ENCODE data around the gene WDR11.
A peak's percentile ranks its signal among the peaks of the same experiment; 100 is the strongest.

WDR11 gene, protein sequence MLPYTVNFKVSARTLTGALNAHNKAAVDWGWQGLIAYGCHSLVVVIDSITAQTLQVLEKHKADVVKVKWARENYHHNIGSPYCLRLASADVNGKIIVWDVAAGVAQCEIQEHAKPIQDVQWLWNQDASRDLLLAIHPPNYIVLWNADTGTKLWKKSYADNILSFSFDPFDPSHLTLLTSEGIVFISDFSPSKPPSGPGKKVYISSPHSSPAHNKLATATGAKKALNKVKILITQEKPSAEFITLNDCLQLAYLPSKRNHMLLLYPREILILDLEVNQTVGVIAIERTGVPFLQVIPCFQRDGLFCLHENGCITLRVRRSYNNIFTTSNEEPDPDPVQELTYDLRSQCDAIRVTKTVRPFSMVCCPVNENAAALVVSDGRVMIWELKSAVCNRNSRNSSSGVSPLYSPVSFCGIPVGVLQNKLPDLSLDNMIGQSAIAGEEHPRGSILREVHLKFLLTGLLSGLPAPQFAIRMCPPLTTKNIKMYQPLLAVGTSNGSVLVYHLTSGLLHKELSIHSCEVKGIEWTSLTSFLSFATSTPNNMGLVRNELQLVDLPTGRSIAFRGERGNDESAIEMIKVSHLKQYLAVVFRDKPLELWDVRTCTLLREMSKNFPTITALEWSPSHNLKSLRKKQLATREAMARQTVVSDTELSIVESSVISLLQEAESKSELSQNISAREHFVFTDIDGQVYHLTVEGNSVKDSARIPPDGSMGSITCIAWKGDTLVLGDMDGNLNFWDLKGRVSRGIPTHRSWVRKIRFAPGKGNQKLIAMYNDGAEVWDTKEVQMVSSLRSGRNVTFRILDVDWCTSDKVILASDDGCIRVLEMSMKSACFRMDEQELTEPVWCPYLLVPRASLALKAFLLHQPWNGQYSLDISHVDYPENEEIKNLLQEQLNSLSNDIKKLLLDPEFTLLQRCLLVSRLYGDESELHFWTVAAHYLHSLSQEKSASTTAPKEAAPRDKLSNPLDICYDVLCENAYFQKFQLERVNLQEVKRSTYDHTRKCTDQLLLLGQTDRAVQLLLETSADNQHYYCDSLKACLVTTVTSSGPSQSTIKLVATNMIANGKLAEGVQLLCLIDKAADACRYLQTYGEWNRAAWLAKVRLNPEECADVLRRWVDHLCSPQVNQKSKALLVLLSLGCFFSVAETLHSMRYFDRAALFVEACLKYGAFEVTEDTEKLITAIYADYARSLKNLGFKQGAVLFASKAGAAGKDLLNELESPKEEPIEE

DNA sequence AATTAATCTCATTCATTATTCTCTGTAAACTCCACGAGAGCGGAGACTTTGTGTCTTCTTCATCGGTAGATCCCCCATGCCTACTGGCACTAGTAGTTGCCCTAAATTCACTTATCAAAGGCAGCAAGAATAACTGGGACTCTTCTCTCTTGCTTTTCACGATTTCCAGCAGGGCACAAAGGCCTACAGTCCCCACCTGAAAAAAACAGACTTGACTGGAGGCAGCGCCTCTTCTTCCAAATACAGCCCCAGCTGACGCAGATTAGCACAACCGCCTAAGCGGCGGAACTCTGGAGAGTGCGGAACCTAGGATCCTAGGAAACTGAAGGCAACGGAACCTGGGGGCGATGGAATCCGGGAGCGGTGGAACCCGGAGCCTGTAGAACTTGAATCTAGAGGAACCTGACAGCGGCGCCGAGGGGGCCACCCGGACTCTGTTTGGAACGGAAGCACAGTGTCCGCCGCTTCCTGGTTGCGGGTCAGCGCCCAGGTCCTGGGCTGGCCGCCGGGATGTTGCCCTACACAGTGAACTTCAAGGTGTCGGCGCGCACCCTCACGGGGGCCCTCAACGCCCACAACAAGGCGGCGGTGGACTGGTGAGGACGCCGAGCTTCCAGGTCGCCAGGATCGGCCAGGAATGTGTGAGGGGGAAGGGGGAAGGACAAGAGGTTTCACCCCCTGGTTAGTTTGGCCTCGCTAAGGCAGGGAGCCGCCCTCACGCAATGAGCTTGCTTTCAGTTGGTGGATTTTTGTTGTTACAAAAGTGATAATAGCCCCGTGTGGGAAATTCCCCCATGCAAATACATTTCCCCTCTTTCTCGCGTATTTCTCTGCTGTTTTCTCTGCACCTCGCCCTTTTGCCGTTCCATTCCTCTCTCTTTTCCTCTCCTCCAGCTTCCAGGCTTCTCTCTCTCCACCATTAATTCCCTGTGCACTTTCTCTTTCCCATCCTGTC, at the start of gene WDR11:
Gene WDR11 (plus strand): TSS at position 452 of the 955 bp plus-strand sequence. CDS start 59 bp downstream, at position 511.
- DNase-seq, result peak; percentile 74 to 80

DNA sequence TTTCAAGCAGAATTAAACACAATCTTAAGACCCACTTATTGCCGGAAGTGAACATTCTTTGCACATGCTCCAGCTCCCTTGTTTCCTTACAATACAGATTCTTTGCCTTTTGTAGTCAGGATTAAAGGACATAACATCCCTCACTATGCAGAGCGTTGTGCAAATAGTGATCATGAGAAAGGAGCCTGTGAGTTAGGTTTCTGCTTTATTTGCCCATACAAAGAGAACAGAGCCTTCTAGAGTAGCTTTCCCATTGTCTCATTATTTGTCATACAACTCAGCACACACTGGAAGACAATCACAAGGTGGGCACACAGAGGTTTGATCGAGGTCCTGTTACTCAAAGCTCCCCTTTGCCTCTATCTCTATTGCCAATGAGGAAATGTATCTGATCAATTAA, 48.2 kb upstream of the WDR11 start:
- no peak for DNase-seq

DNA sequence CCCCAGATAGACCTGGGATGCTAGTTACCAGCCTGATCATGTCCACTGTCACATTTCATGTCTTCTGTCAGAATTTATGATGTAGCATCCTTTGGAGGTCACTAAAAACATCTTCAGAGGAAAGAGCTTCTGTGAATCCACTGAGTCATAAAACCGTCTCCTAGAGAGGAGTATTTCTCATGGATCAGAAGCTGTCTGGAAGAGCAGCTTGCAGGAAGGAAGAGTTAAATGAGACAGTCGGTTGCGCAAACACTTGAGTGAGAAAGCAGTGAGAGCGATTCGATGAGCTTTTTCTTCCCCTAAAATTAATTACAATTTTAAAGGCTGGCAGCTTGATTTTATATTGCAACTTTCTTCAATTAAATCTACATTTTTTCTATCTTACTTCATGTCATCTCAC, 47.2 kb upstream of the WDR11 start:
- peak in 1 of 2 donors; percentile 43 for DNase-seq

DNA sequence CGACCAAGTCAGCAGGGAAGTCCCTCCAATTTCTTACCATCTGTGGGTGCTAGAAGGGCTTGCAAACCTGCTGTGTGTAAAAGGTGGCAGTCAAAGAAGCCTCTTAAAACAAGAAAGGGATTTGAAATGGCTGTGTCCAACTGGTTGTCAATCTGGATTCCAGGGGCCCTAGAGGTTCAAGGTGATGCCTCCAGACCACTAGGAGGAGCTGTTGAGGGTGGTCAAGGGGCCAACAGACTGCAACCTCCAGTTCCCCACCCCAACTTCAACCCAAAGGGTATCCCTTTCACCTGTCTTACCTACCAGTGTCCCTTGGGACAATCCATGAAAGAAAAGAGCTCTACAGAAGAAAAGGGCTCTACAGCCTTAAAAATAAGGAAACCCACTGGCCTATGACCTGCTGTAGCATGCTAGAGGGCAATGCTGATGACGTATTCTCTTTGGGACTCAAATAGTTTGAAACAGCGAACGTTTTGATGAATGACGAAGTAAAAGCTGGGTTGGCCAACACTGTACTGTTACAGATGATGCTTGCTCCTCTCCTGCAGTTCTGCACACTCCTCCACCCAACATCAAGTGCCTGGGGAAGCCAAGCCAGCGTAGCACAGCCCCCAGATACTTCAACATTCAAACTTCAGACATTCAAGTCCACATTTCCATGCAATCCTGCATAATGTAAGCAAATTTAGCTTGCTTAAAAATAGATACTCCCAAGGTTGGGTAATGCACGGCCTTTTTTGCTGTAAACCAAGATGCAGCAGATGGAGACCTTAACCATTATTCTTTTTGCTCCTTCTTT, 45.9 kb upstream of the WDR11 start:
- DNase-seq, result no peak

DNA sequence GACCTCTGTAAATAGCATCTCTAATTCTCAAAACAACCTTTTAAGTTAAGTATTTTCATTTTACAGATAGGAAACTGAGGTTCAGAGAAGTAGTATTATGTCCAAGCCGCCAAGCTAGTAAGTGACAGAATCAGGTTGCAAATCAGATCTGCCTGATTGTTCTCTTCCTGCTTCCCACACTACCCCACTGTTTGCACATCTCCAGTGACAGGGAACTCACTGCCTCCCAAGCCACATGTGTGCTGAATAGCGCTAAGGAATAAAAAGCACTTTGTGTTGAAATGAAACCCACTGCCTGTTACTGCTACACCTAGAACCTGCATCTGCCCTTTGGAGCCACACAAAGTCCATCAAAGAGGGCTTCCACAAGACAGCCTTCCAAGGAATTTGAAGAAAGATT, 45.1 kb upstream of the WDR11 start:
- no peak for DNase-seq

DNA sequence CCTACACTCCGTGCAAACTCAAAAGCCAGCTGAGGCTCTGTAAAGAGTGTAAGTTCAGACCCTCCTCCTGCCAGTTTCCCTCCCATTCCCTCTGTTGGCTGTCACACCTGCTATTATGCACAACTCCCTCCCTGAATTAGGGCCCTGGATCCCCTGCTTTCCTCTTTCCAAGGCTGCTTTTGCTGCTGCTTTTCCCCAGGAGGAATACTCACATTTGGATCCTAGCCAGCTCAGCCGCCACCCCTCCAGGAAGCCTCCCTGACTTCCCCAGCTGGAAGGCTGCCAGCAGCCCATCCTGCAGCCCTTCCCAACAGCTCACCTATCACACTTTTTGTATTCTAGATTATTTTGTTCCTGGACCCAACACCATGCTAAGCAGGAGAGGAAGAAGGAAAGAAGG, 40.9 kb upstream of the WDR11 start:
- no peak for DNase-seq

DNA sequence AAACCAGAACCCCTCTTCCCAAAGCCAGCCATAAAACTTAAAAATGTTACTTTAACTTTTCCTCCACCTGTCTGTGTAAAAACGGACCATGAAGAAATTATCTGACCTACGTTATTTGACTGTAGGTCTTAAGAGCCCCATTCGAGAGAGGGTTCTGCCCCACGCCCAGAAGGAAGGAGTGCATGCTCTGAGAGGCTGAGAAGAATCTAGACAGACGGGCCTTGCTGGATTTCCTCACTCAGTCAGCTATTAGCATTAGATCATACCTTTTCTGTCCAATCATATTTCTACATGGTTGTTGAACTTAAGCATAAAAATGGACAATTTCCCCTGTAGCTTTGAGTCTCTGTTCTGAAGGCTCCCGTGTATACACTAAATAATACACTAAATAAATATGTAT, 38.1 kb upstream of the WDR11 start:
- DNase-seq, result no peak

DNA sequence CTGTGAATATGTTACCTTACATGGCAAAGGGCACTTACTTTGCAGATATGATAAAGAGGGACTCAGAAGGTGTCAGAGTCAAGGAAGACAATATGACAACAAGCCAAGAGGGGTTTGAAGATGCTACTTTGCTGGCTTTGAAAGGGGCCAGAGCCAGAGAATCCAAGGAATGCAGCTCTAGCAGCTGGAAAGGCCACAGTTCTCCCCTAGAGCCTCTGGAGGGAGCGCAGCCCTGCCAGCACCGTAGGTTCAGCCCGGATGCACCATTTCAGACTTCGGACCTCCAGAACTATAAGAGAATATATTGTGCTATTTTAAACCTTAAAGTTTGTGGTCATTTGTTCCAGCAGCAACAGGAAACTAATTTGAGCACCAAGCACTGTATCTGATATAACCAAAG, 32.9 kb upstream of the WDR11 start:
- DNase-seq, result no peak

DNA sequence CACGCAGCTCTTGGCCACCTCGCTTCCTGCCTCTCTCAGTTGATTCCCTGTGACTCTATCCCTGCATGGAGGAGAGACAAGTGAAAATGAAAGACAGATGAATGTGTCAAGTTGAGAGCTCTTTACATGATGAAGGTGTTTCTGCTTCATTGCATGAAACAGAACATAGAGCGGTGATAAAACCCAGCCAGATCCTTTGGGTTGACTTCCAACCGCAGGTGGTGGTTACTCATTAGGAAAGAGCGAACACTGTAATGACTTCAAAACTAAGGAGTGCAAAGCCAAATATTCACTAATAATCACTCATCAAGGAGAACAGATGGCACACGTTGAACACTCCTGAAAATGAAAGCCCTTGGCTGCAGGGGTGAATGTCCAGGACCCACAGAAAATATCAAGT, 31.8 kb upstream of the WDR11 start:
- DNase-seq, result no peak

DNA sequence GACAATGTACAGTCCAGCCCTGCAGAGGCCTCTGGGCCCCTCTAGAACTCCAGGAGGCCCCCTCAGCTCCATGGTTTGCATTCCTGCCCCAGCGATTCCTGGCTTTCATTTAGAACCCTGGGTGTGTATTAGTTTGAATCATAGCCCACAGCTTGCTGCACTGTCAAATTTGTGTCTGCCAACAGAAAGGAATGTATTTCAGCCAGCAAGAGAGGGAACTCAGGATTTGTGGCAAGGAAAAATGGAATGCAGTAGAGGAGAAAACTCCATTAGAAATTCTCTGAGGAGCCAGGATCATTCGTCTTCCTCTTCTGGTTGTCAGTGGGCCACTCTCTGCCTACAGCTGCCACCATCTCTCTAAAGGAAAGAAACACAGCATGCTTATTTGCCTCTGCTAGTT, 27.9 kb upstream of the WDR11 start:
- DNase-seq, result no peak

DNA sequence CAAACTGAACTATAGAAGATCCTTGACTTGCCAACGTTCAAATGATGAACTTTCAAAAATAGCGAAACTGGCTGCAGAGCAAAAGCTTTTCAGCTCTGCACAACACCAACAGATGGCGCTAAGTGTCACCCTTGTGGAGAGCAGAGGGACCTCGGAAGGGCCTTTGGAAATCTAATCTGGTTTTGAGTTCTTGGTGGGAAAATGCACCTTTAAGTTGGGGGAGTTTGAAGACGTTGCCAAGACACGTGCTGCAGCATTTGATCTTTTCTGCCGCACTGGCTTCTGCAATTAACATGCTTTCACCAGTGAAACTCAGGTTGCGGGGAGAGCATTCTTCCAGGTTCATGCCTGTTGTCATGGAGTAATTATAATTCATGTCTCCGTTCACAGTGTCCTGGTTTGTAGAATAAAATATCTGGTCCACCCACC, 26.3 kb upstream of the WDR11 start:
- no peak for DNase-seq

DNA sequence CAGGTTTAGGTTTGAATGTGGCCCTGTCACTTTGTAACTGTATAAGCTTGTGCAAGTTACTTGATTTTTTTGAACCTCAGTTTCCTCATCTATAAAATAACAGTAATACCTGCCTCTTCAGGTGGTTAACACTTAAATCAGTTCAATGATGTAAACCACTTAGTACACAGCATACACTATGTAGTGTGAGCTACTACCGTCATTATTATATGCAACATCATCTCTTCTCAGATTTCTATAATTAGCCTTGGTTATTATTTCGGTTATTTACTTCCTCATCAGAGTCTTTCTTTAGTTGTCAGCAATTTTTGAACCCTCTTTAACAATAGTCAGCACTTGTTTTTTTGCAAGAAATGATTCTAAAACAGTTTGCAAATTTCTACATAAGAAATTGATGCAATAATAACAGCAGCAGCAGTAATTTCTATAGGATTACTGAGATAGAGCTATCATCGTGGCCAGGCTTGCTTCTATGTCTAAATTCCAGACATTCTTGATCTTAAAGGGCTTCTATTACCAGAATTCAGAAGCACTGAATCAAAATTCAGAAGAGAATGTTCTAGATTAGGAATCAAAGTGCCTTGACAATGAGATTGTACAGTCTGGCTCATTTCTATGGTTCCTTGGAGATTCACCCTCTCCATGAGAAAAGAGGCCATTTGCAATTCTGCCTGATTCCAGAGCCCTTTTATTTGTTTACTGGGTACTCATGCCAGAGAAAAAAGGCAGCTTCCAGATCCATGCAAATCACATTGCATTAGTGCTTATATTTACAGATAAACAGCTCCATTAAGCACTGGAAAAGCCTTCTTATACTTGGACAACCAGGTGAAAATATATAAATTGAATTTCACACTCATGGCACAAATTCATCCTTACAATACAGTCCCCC, 25.0 kb upstream of the WDR11 start:
- no peak for DNase-seq

DNA sequence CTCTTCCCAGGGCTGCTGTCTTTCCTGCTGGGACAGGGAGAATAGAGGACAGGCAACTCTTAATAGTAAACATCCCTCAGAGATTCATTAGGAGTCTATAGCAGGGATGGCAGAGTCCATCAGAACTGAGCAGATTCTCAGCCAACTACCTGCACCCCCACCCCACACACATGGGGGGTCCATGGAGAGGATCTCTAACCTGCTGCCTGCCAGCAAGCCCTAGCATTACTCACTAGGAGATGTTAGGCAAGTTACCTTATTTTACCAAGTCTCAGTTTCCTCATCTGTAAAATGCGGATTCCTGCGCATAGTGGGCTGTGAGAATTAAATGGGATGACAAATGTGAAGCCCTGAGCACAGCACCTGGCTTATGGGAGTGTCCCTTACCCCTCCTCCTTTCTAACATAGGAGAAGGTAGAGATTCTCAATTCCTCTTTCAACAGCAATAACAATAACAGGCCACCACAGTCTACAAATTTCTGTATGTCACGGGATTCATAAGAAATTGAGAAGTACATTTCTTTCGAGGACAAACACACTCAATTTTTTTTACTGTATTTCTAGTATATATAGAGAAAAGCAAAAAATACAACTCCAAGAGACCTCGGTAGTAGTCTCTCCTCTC, 23.8 kb upstream of the WDR11 start:
- no peak for DNase-seq

DNA sequence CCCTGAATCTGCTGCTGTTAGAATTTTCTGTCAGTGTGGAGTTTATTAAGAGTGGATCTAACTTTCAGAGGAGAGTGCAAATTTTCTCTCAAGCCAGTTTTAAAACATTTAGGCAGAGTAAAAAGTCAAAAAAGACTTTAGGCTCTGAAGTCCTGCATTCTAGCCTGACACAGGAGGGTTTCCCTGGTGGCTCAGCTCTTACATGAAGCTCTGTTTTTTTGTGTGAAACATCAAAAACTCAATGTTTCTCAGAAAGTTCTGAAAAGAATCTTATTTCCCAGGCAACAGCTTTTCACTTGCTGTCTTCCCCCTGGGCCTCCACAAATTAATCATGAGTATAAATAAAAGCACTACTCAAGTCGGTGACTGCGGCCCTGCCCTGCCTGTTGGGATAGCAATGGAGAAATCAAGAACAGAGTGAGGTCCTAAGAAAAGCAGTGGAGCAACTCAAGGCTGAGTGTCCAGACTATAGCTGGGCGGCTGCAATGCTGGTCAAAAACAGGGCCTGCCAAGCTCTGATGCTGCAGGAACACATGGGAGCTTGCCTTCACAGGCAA, 22.3 kb upstream of the WDR11 start:
- no peak for DNase-seq

DNA sequence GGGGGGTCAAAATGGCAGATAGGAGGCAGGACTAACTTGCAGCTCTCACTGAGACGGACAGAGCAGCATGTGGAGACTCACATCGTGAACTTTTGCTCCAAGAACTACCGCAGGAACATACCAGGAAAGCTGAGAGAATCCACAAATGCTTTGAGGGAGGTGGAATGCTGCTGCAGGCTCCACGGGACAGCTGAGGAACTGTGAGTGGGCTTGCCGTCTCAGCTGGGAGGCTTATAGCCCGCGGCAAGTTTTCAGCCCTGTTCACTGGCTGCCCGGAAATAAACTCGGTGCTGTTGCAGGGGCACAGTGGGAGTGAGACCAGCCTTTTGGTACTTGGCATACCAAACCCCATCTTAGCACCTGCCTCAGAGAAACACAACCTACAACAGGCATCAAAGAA, 19.1 kb upstream of the WDR11 start:
- no peak for DNase-seq

DNA sequence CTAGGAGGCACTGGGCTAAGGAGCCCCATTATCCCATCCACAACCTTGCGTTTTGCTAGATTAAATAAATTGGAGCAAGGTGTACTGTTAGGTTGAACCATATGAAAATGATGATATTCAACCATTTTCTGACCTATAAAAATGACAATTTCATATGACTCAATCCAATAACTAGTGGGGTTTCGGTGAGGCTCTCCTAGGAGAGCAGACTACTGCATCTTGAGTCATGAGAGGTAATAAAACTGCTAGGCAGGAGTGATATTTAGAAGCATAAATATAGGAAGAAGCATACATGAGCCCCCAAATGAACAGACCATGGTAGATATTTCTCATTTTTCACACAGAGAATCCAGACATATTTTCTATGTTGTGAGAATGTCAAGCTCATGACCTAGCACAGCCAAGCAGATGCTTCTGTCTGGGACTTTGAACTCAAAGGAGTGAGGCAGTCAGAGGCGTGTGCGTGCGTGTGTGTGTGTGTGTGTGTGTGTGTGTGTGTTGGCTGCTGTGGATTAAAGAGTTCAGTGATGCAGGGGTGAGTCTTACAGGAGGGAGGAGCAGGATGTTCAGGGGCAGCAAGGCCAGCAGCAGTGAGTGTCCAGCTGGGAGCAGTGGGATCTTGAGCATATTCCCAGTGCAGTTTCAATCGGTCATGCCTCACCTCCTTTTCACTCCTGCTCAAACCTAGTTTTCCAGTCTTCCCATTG, 17.8 kb upstream of the WDR11 start:
- DNase-seq, result no peak

DNA sequence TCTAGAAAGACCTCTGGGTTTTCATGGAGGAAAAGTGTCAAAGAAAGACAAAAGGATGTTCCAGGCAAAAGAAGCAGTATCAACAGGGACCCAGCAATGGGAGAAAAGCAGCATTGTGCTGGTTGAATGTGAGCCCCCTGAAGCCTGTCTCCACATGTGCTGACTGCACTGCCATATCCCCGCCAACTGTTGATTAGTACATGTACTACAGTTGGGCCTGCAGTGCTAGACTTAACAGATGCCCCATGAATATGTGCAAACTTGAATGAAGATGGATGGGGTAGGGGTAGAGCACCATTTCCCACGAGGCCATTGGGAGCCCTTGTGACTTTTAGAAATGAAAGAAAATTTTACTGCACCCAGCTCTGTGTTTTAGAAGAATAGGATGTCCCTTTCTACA, 15.6 kb upstream of the WDR11 start:
- DNase-seq, result no peak

DNA sequence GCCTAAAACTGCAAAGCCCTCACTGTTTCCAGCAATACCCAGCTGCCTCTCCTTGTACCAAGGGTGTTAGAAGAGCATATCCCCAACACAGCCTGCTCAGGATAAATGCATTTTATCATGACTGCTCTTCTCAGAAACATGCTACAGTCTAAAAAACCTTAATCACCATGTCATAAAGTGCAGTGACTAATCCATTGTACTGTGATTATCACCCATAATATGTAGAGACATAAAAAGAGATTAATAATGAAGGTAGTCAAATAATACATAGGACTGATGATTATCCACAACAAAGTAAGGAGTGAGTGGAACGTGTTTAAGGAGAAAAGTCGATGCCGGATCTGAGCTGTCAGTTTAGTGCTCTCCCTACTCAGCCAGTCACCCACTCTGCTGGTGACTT, 12.2 kb upstream of the WDR11 start:
- no peak for DNase-seq

Data from bone marrow (tissue), 2 donors.